ENCODE results near the gene MAPK11.

GRCh38 chr22:50233223-50233622, 37.0 kb downstream of the MAPK11 start:
- TF ChIP-seq, protein P1, sequence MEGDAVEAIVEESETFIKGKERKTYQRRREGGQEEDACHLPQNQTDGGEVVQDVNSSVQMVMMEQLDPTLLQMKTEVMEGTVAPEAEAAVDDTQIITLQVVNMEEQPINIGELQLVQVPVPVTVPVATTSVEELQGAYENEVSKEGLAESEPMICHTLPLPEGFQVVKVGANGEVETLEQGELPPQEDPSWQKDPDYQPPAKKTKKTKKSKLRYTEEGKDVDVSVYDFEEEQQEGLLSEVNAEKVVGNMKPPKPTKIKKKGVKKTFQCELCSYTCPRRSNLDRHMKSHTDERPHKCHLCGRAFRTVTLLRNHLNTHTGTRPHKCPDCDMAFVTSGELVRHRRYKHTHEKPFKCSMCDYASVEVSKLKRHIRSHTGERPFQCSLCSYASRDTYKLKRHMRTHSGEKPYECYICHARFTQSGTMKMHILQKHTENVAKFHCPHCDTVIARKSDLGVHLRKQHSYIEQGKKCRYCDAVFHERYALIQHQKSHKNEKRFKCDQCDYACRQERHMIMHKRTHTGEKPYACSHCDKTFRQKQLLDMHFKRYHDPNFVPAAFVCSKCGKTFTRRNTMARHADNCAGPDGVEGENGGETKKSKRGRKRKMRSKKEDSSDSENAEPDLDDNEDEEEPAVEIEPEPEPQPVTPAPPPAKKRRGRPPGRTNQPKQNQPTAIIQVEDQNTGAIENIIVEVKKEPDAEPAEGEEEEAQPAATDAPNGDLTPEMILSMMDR (conservative IDR thresholded peaks at IDR 0.05), result no peak
- no peak for TF ChIP-seq EZH2 (IDR thresholded peaks at IDR 0.05; ENCODE audit: low read depth)

Data from PC-9 (cell line).